ENCODE data around the gene UGT3A2.
"Not testable (repeated sequence)": the region's sequence is repeated elsewhere in the genome, so short reads cannot be mapped to it uniquely, and the experiment has no call there.

UGT3A2 gene

DNA sequence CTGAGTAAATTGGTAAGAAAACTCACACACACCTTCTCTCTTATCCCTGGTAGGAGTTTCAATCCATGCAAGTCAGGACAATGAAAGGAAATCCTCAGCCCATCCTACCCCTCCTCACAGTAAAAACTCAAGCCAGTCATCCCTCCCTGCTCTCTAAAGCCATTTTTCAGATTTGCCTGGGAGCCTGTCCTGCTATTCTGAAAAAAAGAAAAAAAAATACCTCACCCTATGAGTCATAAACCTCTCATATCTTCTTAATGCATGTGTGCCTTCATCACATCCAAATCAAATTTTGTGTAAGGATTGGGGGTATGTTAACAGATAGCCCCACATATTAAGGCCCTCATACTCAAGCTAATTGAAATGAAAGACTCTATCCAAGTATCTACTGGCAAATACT lies 14.1 kb downstream of the UGT3A2 start:
- no peak for DNase-seq (ENCODE audit: low read depth)

DNA sequence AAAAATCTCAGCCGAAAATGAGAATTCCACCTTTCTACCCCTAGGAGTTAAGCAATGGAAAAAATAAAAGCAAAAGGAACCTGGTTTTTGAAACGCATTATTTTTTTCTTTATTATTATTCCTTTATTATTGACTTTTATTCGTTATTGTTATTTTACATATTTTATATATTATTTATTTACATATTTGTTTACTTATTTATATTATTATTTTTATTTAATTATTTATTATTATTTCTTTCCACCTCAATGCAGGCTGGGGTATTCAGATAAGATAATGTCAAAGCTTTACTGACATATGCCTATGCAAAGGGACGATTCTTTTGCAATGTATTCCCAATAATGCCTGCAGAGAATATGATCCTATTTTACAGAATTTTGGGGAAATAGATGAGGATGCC lies 16.7 kb downstream of the UGT3A2 start:
- DNase-seq (ENCODE audit: low read depth): no peak

DNA sequence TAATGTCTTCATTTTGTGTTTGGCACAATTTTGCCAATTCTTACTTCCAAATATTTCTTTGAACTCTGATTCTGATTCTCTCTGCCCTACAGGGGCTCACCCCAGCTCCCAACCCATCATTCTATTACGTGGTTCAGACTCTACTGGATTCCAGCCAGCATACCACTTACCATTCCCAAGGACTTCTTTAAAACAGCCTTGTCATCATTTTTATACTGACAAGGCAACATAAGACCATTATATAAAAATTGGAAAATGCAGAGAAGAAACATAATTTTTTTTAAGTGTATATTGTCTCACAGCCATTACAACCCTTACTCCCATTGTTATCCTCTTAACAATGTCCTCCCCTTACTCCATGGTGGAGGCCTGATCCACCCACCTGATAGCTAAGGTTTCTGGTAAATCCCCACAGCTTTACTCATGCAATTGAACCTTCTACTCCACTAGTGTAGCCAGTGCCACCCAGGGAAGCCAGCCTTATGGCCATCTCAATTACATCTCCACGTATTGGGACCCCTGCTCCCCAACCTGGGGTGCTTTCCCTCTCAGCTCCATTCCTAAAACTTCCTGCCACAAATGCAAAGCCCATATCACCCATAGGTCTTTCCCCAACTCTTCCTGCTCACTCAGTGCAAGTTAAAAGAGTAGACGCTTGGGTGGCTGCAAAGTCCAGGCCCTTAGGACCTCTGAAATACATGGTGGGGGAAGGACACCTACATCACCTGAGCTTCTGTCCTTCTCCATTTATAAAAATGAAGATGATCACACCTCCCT lies 19.1 kb downstream of the UGT3A2 start:
- no peak for DNase-seq (ENCODE audit: low read depth)

DNA sequence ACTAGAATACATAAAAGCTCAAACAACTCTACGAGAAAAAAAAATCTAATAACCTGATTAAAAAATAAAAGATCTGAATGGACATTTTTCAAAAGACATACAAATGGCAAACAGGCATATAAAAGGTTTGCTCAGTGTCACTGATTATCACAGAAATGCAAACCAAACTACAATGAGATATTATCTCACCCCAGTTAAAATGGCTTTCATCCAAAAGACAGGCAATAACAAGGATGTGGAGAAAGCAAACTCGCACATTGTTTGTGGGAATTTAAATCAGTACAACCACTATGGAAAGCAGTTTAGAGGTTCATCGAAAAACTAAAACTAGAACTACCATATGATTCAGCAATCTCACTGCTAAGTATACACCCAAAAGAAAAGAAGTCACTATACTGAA lies 20.8 kb downstream of the UGT3A2 start:
- no peak for DNase-seq (ENCODE audit: low read depth)

DNA sequence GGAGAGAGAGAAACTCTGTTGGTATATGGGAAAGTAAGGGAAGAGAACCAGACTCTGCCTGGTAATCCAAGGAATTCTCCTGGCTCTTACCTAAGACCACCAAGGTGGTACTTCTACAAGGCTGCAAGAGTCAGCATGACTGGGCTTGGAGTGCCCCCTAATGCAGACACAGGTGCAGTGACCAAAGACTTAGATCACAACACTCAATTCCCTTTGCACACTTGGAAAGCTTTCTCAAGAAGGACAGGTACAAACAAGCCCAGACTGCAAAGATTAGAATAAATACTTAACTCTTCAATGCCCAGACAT lies 25.2 kb downstream of the UGT3A2 start:
- no peak for DNase-seq (ENCODE audit: low read depth)

DNA sequence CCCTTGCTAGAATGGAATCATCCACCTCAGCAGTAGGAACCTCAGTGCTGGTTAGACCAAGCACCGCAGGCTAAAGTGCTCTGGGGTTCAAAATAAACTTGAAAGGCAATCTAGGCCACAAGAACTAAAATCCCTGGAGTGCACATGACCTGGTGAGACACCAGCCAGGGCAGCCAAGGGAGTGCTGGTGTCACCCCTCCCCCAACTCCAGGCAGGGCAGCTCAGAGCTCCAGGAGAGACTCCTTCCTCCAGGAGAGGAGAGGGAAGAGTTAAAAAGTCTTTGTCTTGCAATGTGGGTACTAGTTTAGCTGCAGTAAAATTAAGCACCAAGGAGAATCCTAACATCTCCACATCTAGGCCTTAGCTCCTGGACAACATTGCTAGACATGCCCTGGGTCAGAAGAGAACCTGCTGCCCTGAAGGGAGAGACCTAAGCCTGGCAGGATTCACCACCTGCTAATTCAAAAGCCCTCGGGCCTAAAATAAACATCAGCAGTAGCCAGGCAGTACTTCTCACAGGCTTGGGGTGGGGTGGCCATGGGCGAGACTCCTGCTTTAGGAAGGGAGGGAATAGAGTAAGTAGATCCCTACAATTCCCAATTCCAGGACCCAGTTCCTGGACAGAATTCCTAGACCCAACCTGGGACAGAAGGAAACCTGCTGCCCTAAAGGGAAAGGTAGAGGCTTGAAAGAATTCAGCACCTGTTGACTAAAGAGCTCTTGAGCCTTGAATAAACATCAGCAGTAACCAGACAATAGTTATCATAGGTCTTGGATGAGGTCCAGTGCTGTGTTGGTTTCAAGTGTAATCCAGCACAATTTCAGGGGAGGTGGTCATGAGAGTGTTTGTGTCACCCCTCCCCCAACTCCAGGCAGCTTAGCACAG lies 25.8 kb downstream of the UGT3A2 start:
- DNase-seq (ENCODE audit: low read depth): no peak

DNA sequence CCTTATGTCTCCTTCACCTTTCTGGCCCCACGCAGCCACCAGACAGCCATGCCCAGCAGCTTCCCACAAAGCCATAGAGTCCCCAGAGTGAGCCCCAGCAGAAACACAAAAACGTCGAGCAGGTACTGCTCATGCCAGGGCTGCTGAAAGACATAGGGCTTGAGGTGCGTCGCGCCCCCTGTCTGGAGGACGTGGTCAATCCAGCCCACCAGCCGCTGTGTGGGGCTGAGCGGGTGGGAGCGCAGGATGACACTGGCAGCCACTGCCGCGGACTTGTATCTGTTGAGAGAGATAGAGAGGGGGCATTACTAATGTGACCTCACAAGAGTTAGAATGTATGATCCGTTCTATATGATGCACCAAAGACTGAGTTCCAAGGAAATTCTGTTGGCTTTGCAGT lies 31.0 kb downstream of the UGT3A2 start:
- no peak for DNase-seq (ENCODE audit: low read depth)

DNA sequence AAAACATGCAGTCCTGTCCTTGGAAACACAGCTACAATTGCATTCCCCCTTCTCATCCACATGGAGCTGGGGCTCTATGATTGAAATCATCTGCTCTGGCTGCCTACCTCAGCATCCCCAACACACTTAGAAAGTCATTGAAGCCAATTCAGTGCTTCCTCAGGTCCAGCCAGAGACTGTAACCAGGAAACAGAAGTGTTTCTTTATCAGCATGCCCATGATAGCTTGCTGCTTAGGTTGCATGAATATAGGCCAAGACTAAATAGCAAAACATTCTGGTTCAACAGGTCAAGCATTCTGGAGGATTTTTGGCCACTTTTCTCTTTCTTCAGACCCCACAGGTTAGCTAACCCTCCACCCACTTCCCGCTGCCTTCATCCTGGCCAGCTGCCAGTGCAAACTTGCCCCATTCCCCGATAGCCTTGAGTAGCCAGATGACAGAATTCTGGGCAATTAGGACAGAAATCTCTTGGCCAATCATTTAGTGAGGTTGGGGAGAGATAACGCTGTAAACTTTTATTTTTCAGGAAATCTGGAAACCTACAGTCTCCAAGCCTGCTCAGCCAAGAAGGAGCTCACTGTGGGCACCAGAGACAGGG lies 32.0 kb downstream of the UGT3A2 start:
- not testable (repeated sequence) for DNase-seq (ENCODE audit: low read depth)

DNA sequence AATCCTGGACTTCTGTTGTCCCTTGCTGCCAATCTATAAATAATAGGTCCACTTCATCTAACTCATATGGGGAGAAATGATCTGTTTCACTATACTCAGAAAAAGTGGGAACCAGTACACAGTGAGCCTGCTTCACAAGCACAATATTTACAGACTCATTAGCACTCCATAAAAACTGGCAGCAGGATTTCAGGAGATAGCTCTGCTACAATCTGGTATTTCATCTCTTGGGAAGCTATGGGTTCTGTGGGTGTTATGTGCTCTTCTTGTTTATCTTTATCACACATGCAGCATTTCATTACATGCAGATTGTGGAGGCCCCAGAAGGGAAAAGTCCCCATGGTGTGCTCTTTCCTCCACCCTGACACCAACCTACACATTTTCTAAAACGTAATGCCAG lies 33.2 kb downstream of the UGT3A2 start:
- DNase-seq (ENCODE audit: low read depth): no peak

DNA sequence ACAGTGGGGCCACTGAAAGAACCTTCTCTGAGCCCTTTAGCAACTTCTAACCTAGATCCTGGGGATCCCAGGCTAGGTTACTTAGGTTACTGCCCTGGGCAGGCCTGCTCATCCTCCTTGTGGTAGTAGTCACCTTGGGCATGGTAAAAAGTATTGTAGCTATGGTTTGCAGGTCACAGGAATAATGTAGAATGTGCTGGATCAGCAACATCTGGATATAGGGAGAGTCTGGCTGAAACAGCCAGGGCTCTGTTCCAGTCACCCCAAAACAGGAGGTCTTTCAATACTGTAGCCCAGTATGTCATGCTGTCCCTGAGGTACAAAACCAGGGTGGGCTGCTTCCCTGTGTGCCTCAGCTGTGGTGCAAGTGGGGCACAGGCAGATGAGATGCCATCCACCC lies 33.6 kb downstream of the UGT3A2 start:
- DNase-seq (ENCODE audit: low read depth): no peak

DNA sequence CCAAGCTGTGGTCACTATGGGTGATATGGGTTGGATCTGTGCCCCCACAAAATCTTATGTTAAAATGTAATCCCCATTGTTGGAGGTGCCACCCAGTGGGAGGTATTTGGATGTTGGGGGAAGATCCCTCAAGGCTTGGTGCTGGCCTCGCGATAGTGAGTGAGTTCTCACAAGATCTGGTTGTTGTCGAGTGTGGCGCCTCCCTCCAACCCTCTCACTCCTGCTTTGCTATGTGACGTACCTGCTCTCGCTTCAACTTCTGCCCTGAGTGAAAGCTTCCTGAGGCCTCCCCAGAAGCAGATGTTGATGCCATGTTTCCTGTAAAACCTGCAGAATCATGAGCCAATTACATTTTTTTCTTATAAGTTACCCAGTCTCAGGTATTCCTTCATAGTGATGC lies 35.5 kb downstream of the UGT3A2 start:
- no peak for DNase-seq (ENCODE audit: low read depth)

DNA sequence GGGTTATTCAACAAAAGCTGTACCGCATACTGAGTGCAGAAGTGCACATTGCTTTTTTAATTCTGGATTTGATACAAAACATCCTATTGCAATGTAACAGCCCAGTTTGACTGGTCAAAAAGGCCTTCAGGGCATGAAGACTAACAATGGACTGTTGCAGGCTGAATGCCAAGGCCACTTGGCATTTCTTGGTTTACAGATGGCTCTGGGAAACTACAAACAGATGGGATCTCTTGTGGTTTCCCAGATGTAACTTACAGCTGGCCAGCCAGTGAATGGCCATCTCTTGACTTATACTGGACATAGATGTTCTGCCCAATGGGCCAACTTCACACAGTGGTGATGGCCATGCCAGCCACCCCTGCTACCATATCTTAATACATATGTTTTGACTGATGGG lies 36.8 kb downstream of the UGT3A2 start:
- no peak for DNase-seq (ENCODE audit: low read depth)

DNA sequence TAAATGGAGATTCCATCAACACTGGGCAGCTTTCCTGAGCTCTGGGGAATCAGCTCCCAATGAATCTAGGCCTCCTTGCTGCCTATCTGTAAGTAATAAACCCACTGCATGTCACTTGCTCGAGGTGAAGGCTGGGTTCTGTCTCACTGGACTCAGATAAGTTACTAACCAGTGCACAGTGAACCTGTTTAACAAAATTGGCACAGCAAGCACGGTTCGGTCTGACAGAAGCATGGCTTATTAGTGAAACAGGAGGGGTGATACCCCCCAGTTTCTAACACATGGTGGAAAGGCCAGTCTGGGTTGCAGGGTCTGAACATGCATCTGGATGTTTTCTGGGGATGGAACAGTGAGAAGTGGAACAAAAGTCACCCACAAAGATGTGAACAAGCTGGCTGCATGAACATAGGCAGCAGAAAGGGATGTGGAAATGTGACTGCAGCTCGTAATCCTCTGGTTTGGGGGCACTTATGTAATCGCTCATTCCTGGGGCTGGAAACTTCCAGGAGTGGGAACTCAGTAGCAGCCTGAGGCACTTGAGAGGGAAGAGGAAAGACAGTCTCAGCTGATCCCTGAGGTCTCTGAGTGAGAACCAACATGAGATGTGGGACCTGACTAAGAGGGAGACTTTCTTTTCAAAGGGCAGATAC lies 37.7 kb downstream of the UGT3A2 start:
- DNase-seq (ENCODE audit: low read depth): no peak

DNA sequence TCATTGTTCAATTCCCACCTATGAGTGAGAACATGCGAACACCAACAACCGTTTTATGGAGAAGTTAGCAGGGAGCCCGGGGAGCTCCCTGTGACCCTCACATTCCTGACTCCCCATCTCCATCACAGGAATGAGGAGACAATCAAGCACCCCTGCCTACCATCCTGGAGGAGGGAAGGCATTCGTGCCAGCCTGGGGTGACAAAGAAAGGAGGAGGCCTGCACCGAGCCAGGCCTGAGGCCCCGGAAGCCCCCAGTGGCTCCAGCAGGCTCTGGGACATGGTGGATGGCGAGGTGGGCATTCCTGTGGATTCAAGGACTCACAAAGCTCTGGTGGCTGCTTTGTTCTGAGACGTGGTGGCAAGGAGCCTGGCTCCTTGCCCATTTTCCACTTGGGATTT lies 39.0 kb downstream of the UGT3A2 start:
- no peak for DNase-seq (ENCODE audit: low read depth)

DNA sequence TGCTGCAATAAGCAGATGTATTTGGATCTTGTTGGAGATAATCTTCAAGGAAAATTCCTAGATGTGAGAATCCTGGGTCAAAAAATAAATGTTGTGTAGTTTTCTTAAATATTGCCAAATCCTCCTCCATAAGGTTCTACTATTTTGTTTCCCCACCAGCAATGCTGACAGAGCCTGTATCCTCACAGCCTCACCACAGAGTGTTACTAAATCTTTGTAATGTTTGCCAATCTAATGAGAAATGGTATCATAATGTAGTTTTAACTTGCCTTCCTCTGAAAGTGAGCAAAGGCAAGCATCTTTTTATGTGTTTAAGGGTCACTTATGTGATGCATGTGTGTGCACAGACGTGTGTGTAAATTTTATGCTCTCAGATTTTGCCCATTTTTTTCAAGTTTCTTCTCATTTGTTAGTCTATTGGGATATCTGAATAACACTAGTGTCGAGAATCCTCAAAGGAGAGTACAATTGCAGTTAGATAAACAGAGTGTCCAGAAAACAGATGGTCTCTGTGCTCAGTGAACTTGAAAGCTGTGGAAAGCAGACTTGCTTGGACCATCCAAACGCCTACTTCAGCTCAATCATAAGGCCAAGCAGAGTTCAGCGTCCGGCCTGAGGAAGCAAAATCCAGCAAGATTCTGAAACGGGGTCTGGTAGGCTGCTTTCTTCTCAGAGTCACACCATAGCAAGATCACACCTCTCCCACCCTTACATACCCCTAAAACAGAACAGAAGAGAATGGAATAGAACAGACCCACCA lies 39.8 kb downstream of the UGT3A2 start:
- DNase-seq (ENCODE audit: low read depth): no peak

DNA sequence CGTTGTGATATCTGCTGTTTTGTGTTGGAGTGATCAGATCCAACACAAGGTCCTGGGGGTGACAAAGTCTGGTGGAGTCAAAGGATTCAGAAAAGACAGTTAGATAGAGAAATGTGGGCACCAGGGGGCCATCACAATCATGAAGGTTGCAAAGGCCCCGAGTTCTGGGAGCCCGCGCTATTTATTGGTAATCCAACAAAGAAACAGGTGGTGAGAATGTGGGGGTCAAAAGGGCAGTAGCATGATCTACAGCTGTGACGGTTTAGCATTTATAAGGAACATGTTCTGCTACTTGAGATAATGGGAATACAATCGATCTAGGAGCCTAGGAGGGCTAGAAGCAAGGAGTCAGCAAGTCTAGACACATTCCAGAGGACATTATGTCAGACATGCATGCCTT lies 44.4 kb downstream of the UGT3A2 start:
- DNase-seq (ENCODE audit: low read depth): not testable (repeated sequence)

DNA sequence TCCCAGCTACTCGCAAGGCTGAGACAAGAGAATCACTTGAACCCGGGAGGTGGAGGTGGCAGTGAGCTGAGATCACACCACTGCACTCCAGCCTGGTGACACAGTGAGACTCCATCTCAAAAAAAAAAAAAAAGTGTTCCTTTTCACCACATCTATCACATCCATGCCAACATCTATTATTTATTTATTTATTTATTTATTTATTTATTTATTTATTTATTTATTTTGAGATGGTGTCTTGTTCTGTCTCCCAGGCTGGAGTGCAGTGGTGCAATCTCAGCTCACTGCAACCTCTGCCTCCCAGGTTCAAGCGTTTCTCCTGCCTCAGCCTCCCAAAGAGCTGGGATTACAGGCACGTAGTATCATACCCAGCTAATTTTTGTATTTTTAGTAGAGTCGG lies 47.1 kb downstream of the UGT3A2 start:
- not testable (repeated sequence) for DNase-seq (ENCODE audit: low read depth)

DNA sequence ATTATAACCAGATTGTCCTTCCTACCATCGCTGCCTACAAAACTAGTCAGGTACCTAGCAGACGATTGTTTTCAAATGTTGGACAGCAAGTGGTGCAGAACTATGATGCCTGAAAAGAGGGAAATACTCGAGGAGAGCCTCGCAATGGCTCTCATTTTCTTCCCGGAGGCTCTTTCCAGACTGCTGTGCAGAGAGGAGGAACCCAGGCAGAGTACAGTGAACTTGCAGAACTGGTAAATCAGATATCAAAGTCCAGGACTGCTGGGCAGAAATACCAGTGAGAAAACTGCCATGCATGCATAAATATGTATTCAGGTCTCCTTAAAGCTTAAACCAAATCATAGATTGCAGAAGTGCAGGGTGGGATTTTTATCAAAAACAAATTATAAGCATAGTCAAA lies 49.1 kb downstream of the UGT3A2 start:
- no peak for DNase-seq (ENCODE audit: low read depth)

DNA sequence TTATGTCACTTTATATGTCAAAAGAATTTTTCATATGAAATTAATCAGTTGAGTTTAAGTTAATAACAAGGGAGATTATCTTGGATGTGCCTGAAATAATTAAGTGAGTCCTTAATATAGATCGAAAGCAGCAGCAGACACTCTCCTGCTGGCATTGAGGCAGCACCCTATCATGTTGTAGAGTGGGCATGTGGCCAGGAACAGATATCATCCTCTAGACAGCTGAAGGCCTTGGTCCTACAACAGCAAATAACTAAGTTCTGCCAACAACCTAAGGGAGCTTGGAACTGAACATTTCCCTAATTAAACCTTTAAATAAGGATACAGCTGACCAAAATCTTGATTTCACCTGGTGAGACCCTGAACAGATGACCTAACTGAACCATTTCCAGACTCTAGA lies 49.7 kb downstream of the UGT3A2 start:
- no peak for DNase-seq (ENCODE audit: low read depth)

DNA sequence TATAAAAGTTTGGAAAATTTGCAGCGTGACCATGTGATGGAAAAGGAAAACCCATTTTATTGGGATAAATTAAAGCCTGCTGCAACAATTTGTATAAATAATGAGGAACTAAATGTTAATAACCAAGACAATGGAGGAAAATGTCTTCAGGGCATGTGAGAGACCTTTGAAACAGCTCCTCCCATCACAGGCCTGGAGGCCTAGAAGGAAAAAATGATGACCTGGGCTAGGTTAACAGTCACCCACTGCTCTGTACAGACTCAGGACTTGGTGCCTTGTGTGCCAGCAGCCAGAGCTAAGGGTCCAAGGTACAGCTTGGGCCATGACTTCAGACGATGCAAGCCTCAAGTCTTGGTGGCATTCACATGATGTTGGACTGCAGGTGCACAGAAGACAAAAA lies 53.5 kb downstream of the UGT3A2 start:
- DNase-seq (ENCODE audit: low read depth): no peak

DNA sequence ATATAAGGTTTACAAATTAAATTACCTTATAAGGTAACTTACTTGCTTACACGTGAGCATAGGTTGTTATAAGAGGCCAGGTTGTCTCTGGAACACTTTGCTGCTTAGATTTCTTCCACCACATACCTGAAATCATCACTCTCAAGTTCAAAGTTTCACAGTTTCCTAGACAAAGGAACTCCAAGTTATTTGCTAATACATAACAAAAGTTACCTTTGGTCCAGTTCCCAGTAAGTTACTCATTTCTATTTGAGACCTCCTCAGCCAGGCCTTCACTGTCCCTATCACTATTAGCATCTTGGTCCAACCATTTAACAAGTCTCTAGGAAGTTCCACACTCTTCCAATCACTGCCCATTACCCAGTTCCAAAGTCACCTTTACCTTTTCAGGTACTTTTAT lies 57.0 kb downstream of the UGT3A2 start:
- DNase-seq (ENCODE audit: low read depth): no peak

DNA sequence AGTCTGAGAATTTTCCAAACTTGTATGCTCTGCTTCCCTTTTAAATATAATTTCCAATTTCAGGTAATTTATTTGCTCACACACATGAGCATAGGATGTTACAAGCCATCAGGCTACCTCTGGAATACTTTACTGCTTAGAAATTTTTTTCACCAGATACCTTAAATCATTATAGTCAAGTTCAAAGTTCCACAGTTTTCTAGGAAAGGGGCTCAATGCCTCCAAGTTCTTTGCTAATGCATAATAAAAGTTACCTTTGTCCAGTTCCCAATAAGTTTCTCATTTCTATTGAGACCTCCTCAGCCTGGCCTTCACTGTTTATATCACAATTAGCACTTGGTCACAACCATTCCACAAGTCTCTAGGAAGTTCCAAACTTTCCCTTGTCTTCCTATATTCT lies 59.3 kb downstream of the UGT3A2 start:
- no peak for DNase-seq (ENCODE audit: low read depth)
